Sigmoid colon (tissue), 7 donors: ENCODE data around the gene SPAG16. TPM values are rescaled to one million over a fixed set of nuclear protein-coding genes. Genes with fewer than 3 reads are reported as not detected.

Experiments
- DNase-seq: peaks from one replicate; pipeline ENCODE4 v3.0.0-alpha.2; 2019
- H3K27ac ChIP-seq, 4 donors: fragments of 200-600 bp; sonication (generic); one replicate each; pipeline ENCODE4 v1.5.1; 2016 to 2019; ENCODE audit warnings: mild to moderate bottlenecking in 1 of 4
- H3K27me3 ChIP-seq, 3 donors: fragments of 200-600 bp; sonication (generic); one replicate each; pipeline ENCODE4 v1.5.1; 2019; ENCODE audit warnings: mild to moderate bottlenecking in 1 of 3
- H3K36me3 ChIP-seq, 4 donors: fragments of 200-600 bp; sonication (generic); one replicate each; pipeline ENCODE4 v1.5.1; 2016 to 2019
- H3K4me1 ChIP-seq, 4 donors: fragments of 200-600 bp; sonication (generic); one replicate each; pipeline ENCODE4 v1.5.1; 2017 to 2019
- H3K4me3 ChIP-seq, 4 donors: fragments of 200-600 bp; sonication (generic); one replicate each; pipeline ENCODE4 v1.5.1; 2017 to 2019; ENCODE audit warnings: mild to moderate bottlenecking in 2 of 4, moderate library complexity in 1 of 4
- H3K9me3 ChIP-seq, 4 donors: fragments of 200-600 bp in 3 of 4; sonication (generic) in 3 of 4; one replicate each; pipeline versions ENCODE4 v1.5.1 to v1.6.1; 2013 to 2019
- CTCF ChIP-seq, 4 experiments: fragments of 450-650 bp in 3 of 4; fragments of 200-600 bp in 1 of 4; IDR thresholded peaks; one replicate each; pipeline ENCODE4 v1.5.1; 2016 to 2019; ENCODE audit warnings: antibody characterized with exemption in 4 of 4, mild to moderate bottlenecking in 3 of 4, moderate library complexity in 2 of 4
- EP300 ChIP-seq, 4 donors: sonication (generic); formaldehyde crosslinking; IDR thresholded peaks; one replicate each; pipeline ENCODE4 v1.6.1; 2017; ENCODE audit warnings: antibody characterized with exemption in 4 of 4
- POLR2A ChIP-seq, 2 donors: fragments of 450-650 bp; IDR thresholded peaks; one replicate each; pipeline ENCODE4 v1.6.1; 2016; ENCODE audit warnings: antibody characterized with exemption in 2 of 2, mild to moderate bottlenecking in 2 of 2, moderate library complexity in 2 of 2
- POLR2AphosphoS5 ChIP-seq, 4 donors: sonication (generic); formaldehyde crosslinking; IDR thresholded peaks; one replicate each; pipeline ENCODE4 v1.6.1; 2017; ENCODE audit warnings: antibody characterized with exemption in 4 of 4
- WGBS, 2 donors: extraction: QIAGEN DNeasy Blood & Tissue Kit; methylation state at CpG; one replicate each; pipeline ENCODE4 v1.1.7; 2013; 5-methylcytosine and 5-hydroxymethylcytosine counted together
- intact Hi-C: fragments of 100-400 bp; cut with DNase I; formaldehyde crosslinking; loops from one replicate; pipeline ENCODE4 v1.15.1; 2023
- polyA plus RNA-seq, 3 donors: library from polyadenylated mRNA; stranded (reverse); fragments of 200-250 nt; gene quantifications; one replicate each; pipeline ENCODE4 v1.2.3, GENCODE V29; 2013
- total RNA-seq, 4 donors: library from RNA; depleted of rRNA; stranded (reverse); fragments of >200 nt; gene quantifications; one replicate each; pipeline ENCODE4 v1.1.0, GENCODE V29; 2016
- donor health status: healthy with polysubstance abuse.
- donor health status: Bipolar disorder and iron deficiency.
- donor health status: healthy.

Gene SPAG16
- total and polyA plus RNA-seq, 7 donors = 13.1 to 70.3 (median 36.0) TPM

DNA sequence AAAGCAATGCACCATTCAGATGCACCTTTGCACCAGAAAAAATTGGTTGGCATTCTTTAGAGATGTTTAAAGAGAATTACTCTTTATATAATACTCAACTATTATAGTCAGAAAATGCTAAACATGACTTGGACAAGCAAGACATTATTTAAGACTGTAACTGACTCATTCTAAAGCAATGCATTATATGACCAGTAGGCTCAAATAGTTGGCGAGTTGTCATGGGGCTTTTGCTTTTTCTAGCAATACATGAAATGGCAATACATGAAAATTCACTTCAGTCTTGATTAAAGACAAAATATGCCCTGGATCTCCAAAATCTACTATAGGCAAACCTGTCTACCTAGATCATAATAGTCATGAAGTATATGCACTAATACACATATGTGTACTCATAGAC, 909.7 kb downstream of the SPAG16 start:
- Histone ChIP-seq H3K27ac (no peak overlapping the region), H3K27me3 (no peaks in the 10 kb centered on the region), H3K36me3 (no peaks in the 10 kb centered on the region), H3K9me3 (no peaks in the 10 kb centered on the region), H3K4me3 (no peak overlapping the region), H3K4me1 (peaks cover 0 to 22% (median 7%) of the 10 kb centered on the region in 4 donors)
- no peak for DNase-seq
- TF ChIP-seq CTCF (IDR thresholded peaks at IDR 0.05) (no peak), EP300 (IDR thresholded peaks at IDR 0.05) (no peak), POLR2A (IDR thresholded peaks at IDR 0.05) (no peak), POLR2AphosphoS5 (IDR thresholded peaks at IDR 0.05) (no peak)
- WGBS, 2 donors = 59 to 82% methylated on average over 1 of the region's 1 CpG
- intact Hi-C loops = no loop called here

DNA sequence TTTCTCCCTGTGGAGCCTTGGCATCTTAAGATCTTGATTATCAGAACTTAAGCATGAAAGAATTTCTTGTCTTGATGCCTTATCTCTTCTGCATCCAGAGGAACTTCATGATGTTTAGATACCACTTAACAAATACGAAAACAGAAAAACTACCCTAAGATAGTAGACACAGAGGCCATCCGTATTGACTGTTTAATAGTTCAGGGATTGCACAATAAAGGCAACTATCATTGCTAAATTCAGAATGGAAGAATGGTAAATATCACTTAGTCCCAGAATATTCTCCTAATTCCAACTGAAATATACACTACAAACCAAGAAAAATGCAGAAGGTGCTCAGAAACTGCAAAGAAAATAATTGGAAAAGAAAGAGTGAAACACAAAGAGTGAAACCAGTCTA, 912.0 kb downstream of the SPAG16 start:
- no peaks in the 10 kb centered on the region for H3K27me3 ChIP-seq
- TF ChIP-seq POLR2A (IDR thresholded peaks at IDR 0.05) = no peak
- no peak for TF ChIP-seq POLR2AphosphoS5 (IDR thresholded peaks at IDR 0.05)
- no peak for TF ChIP-seq EP300 (IDR thresholded peaks at IDR 0.05)
- no peak for TF ChIP-seq CTCF (IDR thresholded peaks at IDR 0.05)
- no peak overlapping the region for H3K27ac ChIP-seq
- no peaks in the 10 kb centered on the region for H3K36me3 ChIP-seq
- intact Hi-C loops = no loop called here
- peaks cover 0 to 22% (median 7%) of the 10 kb centered on the region in 4 donors for H3K4me1 ChIP-seq
- 63 to 83% methylated on average over 2 of the region's 2 CpGs for WGBS, 2 donors
- H3K4me3 ChIP-seq = no peak overlapping the region
- no peaks in the 10 kb centered on the region for H3K9me3 ChIP-seq
- no peak for DNase-seq

GRCh38 chr2:214201892-214202291, 917.6 kb downstream of the SPAG16 start:
- no peak for DNase-seq
- WGBS, 2 donors = 50 to 73% methylated on average over 2 of the region's 2 CpGs
- TF ChIP-seq EP300 (IDR thresholded peaks at IDR 0.05) = no peak
- TF ChIP-seq CTCF (IDR thresholded peaks at IDR 0.05) = no peak
- TF ChIP-seq POLR2AphosphoS5 (IDR thresholded peaks at IDR 0.05) = no peak
- no peak for TF ChIP-seq POLR2A (IDR thresholded peaks at IDR 0.05)
- H3K4me1 ChIP-seq = peaks cover 0 to 11% (median 3%) of the 10 kb centered on the region in 4 donors
- intact Hi-C loops = no loop called here
- no peak overlapping the region for H3K4me3 ChIP-seq
- no peaks in the 10 kb centered on the region for H3K36me3 ChIP-seq
- no peaks in the 10 kb centered on the region for H3K27me3 ChIP-seq
- H3K27ac ChIP-seq = no peak overlapping the region
- no peaks in the 10 kb centered on the region for H3K9me3 ChIP-seq

GRCh38 chr2:214203214-214203613, 919.0 kb downstream of the SPAG16 start:
- H3K36me3 ChIP-seq = no peaks in the 10 kb centered on the region
- DNase-seq = no peak
- no peaks in the 10 kb centered on the region for H3K27me3 ChIP-seq
- intact Hi-C loops = no loop called here
- H3K4me1 ChIP-seq = peaks cover 0 to 11% (median 3%) of the 10 kb centered on the region in 4 donors
- no peaks in the 10 kb centered on the region for H3K9me3 ChIP-seq
- no peak overlapping the region for H3K4me3 ChIP-seq
- H3K27ac ChIP-seq = no peak overlapping the region
- TF ChIP-seq EP300 (IDR thresholded peaks at IDR 0.05) (no peak), CTCF (IDR thresholded peaks at IDR 0.05) (no peak), POLR2AphosphoS5 (IDR thresholded peaks at IDR 0.05) (no peak), POLR2A (IDR thresholded peaks at IDR 0.05) (no peak)
- WGBS, 2 donors = 40 to 63% methylated on average over 3 of the region's 3 CpGs

GRCh38 chr2:214203744-214204289, 919.6 kb downstream of the SPAG16 start:
- no peaks in the 10 kb centered on the region for H3K27me3 ChIP-seq
- DNase-seq = no peak
- TF ChIP-seq EP300 (IDR thresholded peaks at IDR 0.05) = no peak
- TF ChIP-seq CTCF (IDR thresholded peaks at IDR 0.05) = no peak
- no peak for TF ChIP-seq POLR2A (IDR thresholded peaks at IDR 0.05)
- 72 to 79% methylated on average over 5 of the region's 5 CpGs for WGBS, 2 donors
- intact Hi-C loops = no loop called here
- no peaks in the 10 kb centered on the region for H3K9me3 ChIP-seq
- peaks cover 0 to 11% (median 3%) of the 10 kb centered on the region in 4 donors for H3K4me1 ChIP-seq
- H3K27ac ChIP-seq = no peak overlapping the region
- H3K36me3 ChIP-seq = no peaks in the 10 kb centered on the region
- H3K4me3 ChIP-seq = no peak overlapping the region
